LNCaP clone FGC (cell line): Measurements from ENCODE around the gene DDX41.

ENCODE experiments used
- DNase-seq: peaks from one replicate; pipeline ENCODE4 v3.0.0-alpha.2; 2011; ENCODE audit warnings: low read depth
- H3K4me3 ChIP-seq: 2 replicates; pipeline ENCODE4 v1.5.1; 2011; ENCODE audit warnings: mild to moderate bottlenecking, low read depth, low read length, control low read depth
- CTCF ChIP-seq: IDR thresholded peaks from 2 replicates; pipeline ENCODE4 v1.5.1; 2012; ENCODE audit warnings: mild to moderate bottlenecking; ENCODE audit not compliant: control insufficient read depth, insufficient read depth; ENCODE audit errors: extremely low read depth

Gene DDX41

GRCh38 chr5:177514541-177514940, 2.2 kb downstream of the DDX41 start:
- H3K4me3 ChIP-seq: no peak overlapping the region
- TF ChIP-seq CTCF: no peak

GRCh38 chr5:177513500-177513899, 3.3 kb downstream of the DDX41 start:
- no peak overlapping the region for H3K4me3 ChIP-seq
- DNase-seq: no peak
- no peak for TF ChIP-seq CTCF

More at GRCh38 chr5:177514541-177514940, 2.2 kb downstream of the DDX41 start:
- DNase-seq: no peak

- DNase-seq: no peak
- TF ChIP-seq CTCF: no peak
- H3K4me3 ChIP-seq: no peak overlapping the region
Observed at GRCh38 chr5:177512736-177513380, 3.9 kb downstream of the DDX41 start.

GRCh38 chr5:177511796-177512675, 4.7 kb downstream of the DDX41 start:
- DNase-seq: no peak
- no peak for TF ChIP-seq CTCF
- H3K4me3 ChIP-seq: no peak overlapping the region

- DNase-seq: no peak
- no peak for TF ChIP-seq CTCF
- no peak overlapping the region for H3K4me3 ChIP-seq
Observed at GRCh38 chr5:177511181-177511580, 5.6 kb downstream of the DDX41 start.

- TF ChIP-seq CTCF: no peak
- no peak overlapping the region for H3K4me3 ChIP-seq
Observed at GRCh38 chr5:177510567-177511053, 6.2 kb downstream of the DDX41 start.

More at GRCh38 chr5:177510567-177511053, 6.2 kb downstream of the DDX41 start:
- no peak for DNase-seq
